Breast epithelium (tissue), 3 donors: ENCODE results near the gene DYNLL2.

Source experiments
- POLR2AphosphoS5 ChIP-seq, 3 donors: sonication (generic); formaldehyde crosslinking; IDR thresholded peaks; one replicate each; pipeline ENCODE4 v1.6.1; 2017; ENCODE audit warnings: antibody characterized with exemption in 3 of 3
- TF ChIP-seq, protein P1 (sequence below), 3 donors: fragments of 450-650 bp; IDR thresholded peaks; one replicate each; pipeline ENCODE4 v1.5.1; 2016 to 2017; ENCODE audit warnings: antibody characterized with exemption in 3 of 3, mild to moderate bottlenecking in 3 of 3, moderate library complexity in 3 of 3

DNA sequence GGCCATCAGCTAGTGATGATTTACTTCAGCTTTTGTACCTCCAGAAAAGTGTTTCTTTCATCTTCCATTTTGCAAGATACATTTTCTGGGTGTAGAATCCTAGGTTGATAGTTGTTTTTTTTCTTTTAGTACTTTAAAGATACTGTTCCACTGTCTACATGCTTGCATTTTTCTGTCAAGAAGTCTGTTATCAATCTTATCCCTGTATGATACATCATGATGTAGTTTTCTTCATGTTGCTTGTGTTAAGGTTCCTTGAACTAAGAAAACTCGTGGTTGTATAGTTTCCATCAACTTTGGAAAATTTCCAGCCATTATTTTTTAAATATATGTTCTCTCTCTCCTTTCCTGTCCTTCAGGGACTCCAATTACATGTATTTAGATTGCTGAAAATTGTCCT, 24.1 kb downstream of the DYNLL2 start:
- TF ChIP-seq POLR2AphosphoS5 (IDR thresholded peaks at IDR 0.05): no peak
- TF ChIP-seq, protein P1, sequence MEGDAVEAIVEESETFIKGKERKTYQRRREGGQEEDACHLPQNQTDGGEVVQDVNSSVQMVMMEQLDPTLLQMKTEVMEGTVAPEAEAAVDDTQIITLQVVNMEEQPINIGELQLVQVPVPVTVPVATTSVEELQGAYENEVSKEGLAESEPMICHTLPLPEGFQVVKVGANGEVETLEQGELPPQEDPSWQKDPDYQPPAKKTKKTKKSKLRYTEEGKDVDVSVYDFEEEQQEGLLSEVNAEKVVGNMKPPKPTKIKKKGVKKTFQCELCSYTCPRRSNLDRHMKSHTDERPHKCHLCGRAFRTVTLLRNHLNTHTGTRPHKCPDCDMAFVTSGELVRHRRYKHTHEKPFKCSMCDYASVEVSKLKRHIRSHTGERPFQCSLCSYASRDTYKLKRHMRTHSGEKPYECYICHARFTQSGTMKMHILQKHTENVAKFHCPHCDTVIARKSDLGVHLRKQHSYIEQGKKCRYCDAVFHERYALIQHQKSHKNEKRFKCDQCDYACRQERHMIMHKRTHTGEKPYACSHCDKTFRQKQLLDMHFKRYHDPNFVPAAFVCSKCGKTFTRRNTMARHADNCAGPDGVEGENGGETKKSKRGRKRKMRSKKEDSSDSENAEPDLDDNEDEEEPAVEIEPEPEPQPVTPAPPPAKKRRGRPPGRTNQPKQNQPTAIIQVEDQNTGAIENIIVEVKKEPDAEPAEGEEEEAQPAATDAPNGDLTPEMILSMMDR (IDR thresholded peaks at IDR 0.05): no peak
